Activated naive CD4-positive, alpha-beta T cell treated with anti-CD3 and anti-CD28 coated beads, Interleukin-2, amount 10 ng/mL, durations not matched to agents 7 days and 5 days (primary cell): ENCODE results near the gene RREB1.

Source experiments
- CTCF ChIA-PET: fragments of 350-600 bp; sonication (Branson Sonifier 250); formaldehyde crosslinking; loops from one replicate; lab custom pipeline; 2021; ENCODE audit warnings: antibody characterized with exemption; lab: Charles Lee
- DNase-seq: peaks from one replicate; pipeline ENCODE4 v3.0.0-alpha.2; 2020
- H3K27ac Mint-ChIP-seq: one replicate; pipeline ENCODE4 v1.8.0; 2021; ENCODE audit warnings: mild to moderate bottlenecking, moderate library complexity, mixed read lengths
- H3K27me3 Mint-ChIP-seq: one replicate; pipeline ENCODE4 v1.8.0; 2021; ENCODE audit warnings: mild to moderate bottlenecking, mixed read lengths
- H3K36me3 Mint-ChIP-seq: one replicate; pipeline ENCODE4 v1.8.0; 2021; ENCODE audit warnings: mixed read lengths
- H3K4me1 Mint-ChIP-seq: one replicate; pipeline ENCODE4 v1.8.0; 2021; ENCODE audit warnings: mixed read lengths
- H3K4me3 Mint-ChIP-seq: one replicate; pipeline ENCODE4 v1.8.0; 2021; ENCODE audit warnings: mild to moderate bottlenecking, moderate library complexity, mixed read lengths
- H3K9me3 Mint-ChIP-seq: one replicate; pipeline ENCODE4 v1.8.0; 2021; ENCODE audit warnings: mixed read lengths

The RREB1 gene

DNA sequence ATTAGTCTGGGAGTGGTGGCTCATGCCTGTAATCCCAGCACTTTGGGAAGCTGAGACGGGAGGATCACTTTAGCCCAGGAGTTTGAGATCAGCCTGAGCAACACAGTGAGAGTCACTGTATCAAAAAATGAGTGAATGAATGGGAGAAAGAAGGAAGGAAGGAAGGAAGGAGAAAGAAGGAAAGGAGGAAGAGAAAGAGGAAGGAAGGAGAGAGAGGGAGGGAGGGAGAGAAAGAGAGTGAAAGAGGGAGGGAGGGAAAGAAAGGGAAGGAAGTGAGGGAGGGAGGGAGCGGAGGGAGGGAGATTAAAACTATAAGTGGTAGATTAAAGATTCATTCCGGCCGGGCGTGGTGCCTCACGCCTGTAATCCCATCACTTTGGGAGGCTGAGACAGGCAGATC lies 28.9 kb upstream of the RREB1 start:
- Mint-ChIP-seq H3K4me1 (peaks cover 11% of the 10 kb centered on the region), H3K27ac (no peak overlapping the region), H3K9me3 (no peaks in the 10 kb centered on the region), H3K27me3 (peaks cover 53% of the 10 kb centered on the region), H3K36me3 (no peaks in the 10 kb centered on the region), H3K4me3 (no peak overlapping the region)
- no peak for DNase-seq
- CTCF ChIA-PET = no interaction called here

GRCh38 chr6:7080311-7080710 lies 27.4 kb upstream of the RREB1 start:
- peaks cover 13% of the 10 kb centered on the region for H3K4me1 Mint-ChIP-seq
- no peak overlapping the region for H3K27ac Mint-ChIP-seq
- H3K9me3 Mint-ChIP-seq = peaks cover 4% of the 10 kb centered on the region
- H3K4me3 Mint-ChIP-seq = no peak overlapping the region
- peaks cover 63% of the 10 kb centered on the region for H3K27me3 Mint-ChIP-seq
- no peaks in the 10 kb centered on the region for H3K36me3 Mint-ChIP-seq
- no peak for DNase-seq
- CTCF ChIA-PET = no interaction called here

GRCh38 chr6:7085911-7086310 lies 21.9 kb upstream of the RREB1 start:
- CTCF ChIA-PET = interaction anchor here (0.9 to 2.0 kb wide), 4 partner anchors 25 to 158 kb away, joined by 3 to 7 read pairs (median 4); no protein-coding TSS in a partner anchor
- Mint-ChIP-seq H3K27ac (no peak overlapping the region), H3K9me3 (peaks cover 4% of the 10 kb centered on the region), H3K36me3 (no peaks in the 10 kb centered on the region), H3K27me3 (peaks cover 50% of the 10 kb centered on the region), H3K4me3 (no peak overlapping the region), H3K4me1 (peaks cover 38% of the 10 kb centered on the region)
- no peak for DNase-seq

- H3K4me1 Mint-ChIP-seq = peaks cover 38% of the 10 kb centered on the region
- H3K9me3 Mint-ChIP-seq = peaks cover 4% of the 10 kb centered on the region
- peak overlapping the region; percentile 68 for H3K4me3 Mint-ChIP-seq
- H3K27me3 Mint-ChIP-seq = peaks cover 46% of the 10 kb centered on the region
- CTCF ChIA-PET = interaction anchor here (0.9 to 2.0 kb wide), 6 partner anchors 20 to 157 kb away, joined by 3 to 7 read pairs (median 4); no protein-coding TSS in a partner anchor
- DNase-seq = peak; percentile 61
- peak overlapping the region; percentile 11 for H3K27ac Mint-ChIP-seq
- no peaks in the 10 kb centered on the region for H3K36me3 Mint-ChIP-seq
Measured at GRCh38 chr6:7086488-7086887, 21.3 kb upstream of the RREB1 start.

DNA sequence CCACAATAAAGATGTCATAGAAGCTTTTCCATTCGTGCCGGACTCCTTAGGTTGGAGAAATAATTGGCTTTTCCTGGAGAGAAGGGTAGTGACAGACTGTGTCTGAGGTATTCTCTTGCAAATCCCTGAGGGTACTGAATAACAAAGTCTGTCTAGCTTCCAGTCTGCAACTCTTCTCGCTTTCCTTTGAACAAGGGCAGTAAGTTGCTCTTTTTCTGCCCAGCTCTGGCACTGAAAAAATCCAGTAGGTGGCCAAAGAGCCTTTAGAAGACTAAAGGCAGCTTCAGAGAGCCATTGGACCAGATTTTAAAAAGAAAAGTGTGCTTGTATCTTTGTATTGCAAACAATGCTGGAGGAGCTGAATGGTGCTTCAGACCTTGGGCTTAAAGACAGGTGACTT lies 20.7 kb upstream of the RREB1 start:
- Mint-ChIP-seq H3K27ac (peak overlapping the region; percentile 76), H3K27me3 (peaks cover 46% of the 10 kb centered on the region), H3K4me1 (peaks cover 38% of the 10 kb centered on the region), H3K36me3 (no peaks in the 10 kb centered on the region), H3K4me3 (peak overlapping the region; percentile 68), H3K9me3 (peaks cover 4% of the 10 kb centered on the region)
- CTCF ChIA-PET = interaction anchor here (0.7 to 2.0 kb wide), 5 partner anchors 19 to 156 kb away, joined by 3 to 7 read pairs (median 5); no protein-coding TSS in a partner anchor
- no peak for DNase-seq

DNA sequence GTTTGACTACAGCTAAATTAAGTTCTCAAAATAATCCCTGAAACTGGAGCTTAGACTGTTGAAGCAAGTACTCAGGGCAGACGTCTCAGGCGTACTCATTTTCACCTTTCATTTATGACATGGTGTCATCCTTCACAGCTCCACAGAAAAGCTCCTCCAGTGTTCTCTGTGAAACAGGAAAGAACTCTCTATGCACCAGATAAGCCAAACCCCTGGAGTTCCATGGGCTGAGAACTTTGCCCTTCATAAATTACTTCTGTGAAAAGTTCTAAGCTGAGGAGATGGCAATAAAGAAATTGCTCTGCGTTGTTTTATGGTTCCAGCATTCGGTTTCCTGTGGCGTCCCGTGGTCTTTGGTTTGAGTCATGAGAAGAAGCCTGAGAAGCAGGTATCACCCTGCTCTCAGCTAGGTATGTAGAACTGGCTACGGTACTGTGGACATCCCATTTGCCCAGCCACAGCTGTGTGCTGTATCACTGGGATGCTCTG lies 20.2 kb upstream of the RREB1 start:
- no peaks in the 10 kb centered on the region for H3K36me3 Mint-ChIP-seq
- peak; percentile 57 for DNase-seq
- peak overlapping the region; percentile 76 for H3K27ac Mint-ChIP-seq
- H3K27me3 Mint-ChIP-seq = peaks cover 49% of the 10 kb centered on the region
- H3K4me1 Mint-ChIP-seq = peaks cover 38% of the 10 kb centered on the region
- peak overlapping the region; percentile 68 for H3K4me3 Mint-ChIP-seq
- CTCF ChIA-PET = interaction anchor here (0.7 to 2.0 kb wide), 4 partner anchors 19 to 154 kb away, joined by 3 to 7 read pairs (median 4); no protein-coding TSS in a partner anchor
- peaks cover 4% of the 10 kb centered on the region for H3K9me3 Mint-ChIP-seq

DNA sequence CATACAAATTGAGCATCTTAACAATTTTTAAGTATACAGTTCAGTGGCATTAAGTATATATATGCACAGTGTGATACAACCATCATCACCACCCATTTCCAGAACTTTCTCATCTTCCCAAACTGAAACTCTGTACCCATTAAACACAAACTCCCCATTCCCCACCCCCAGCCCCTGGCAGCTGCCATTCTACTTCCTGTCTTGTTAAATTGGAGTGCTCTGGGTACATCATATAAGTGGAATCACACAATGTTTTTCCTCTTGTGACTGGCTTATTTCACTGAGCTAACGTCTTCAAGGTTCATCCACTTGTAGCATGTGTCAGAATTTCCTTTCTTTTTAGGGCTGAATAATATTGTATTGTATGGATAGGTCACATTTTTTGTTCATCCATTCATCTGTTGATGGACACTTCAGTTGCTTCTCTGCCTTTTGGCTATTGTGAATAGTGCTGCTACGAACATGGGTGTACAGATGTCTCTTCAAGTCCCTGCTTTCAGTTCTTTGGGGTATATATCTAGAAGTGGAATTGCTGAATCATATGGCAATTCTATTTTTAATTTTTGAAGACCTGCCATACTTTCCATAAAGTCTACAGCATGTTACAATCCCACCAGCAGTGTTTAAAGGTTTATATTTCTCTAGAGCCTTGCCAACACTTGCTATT lies 19.6 kb upstream of the RREB1 start:
- Mint-ChIP-seq H3K4me3 (no peak overlapping the region), H3K9me3 (peaks cover 4% of the 10 kb centered on the region), H3K27me3 (peaks cover 46% of the 10 kb centered on the region), H3K27ac (no peak overlapping the region), H3K4me1 (peaks cover 38% of the 10 kb centered on the region), H3K36me3 (no peaks in the 10 kb centered on the region)
- no peak for DNase-seq
- CTCF ChIA-PET = interaction anchor here (0.7 to 1.8 kb wide), 2 partner anchors 18 to 154 kb away, joined by 3 to 5 read pairs; no protein-coding TSS in a partner anchor

GRCh38 chr6:7098993-7099392 lies 8.8 kb upstream of the RREB1 start:
- DNase-seq = no peak
- Mint-ChIP-seq H3K4me3 (no peak overlapping the region), H3K27me3 (peaks cover 36% of the 10 kb centered on the region), H3K27ac (no peak overlapping the region), H3K4me1 (peaks cover 6% of the 10 kb centered on the region), H3K9me3 (no peaks in the 10 kb centered on the region), H3K36me3 (no peaks in the 10 kb centered on the region)
- CTCF ChIA-PET = no interaction called here

DNA sequence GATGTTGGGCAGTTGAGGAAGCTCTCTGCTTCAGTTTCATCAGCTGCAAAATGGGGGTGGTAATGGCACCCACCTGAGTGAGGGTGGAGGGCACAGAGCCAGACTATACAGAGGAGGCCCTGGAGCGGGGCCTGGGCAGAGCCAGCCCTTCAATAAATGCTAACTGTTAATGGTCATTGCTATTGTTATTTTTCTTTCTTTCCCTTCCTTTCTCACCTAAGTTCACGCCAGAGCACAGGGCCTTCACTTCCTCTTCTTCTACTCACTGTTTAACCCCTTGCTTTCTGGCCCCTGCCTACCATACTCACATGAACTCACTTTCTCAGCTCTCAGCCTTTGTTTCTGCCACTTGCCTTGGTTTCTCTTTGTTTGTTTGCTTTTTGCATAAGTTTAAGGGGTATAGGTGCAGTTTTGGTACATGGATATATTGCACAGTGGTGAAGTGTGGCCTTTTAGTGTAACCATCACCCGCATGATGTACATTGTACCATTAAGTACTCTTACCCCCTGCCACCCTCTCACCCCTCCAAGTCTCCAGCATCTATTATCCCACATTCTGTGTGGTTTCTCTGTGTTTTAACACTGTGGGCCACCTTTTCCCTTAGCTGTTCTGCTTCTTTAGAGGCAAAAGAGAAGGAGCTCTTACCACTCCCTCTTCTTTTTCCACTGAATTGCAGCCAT lies 7.5 kb upstream of the RREB1 start:
- no peaks in the 10 kb centered on the region for H3K9me3 Mint-ChIP-seq
- no peak overlapping the region for H3K4me3 Mint-ChIP-seq
- CTCF ChIA-PET = no interaction called here

GRCh38 chr6:7100753-7101081 lies 7.0 kb upstream of the RREB1 start:
- Mint-ChIP-seq H3K9me3 (no peaks in the 10 kb centered on the region), H3K27ac (no peak overlapping the region), H3K36me3 (no peaks in the 10 kb centered on the region), H3K4me1 (peaks cover 6% of the 10 kb centered on the region), H3K27me3 (peaks cover 30% of the 10 kb centered on the region), H3K4me3 (no peak overlapping the region)
- no peak for DNase-seq
- CTCF ChIA-PET = no interaction called here

More for the DNA sequence above, 7.5 kb upstream of the RREB1 start:
- Mint-ChIP-seq H3K4me1 (peaks cover 6% of the 10 kb centered on the region), H3K27ac (no peak overlapping the region), H3K36me3 (no peaks in the 10 kb centered on the region), H3K27me3 (peaks cover 30% of the 10 kb centered on the region)
- DNase-seq = no peak

GRCh38 chr6:7101290-7101689 lies 6.5 kb upstream of the RREB1 start:
- CTCF ChIA-PET = interaction anchor here (0.8 kb wide), 1 partner anchor 137 kb away, joined by 3 read pairs; no protein-coding TSS in a partner anchor
- Mint-ChIP-seq H3K27me3 (peaks cover 30% of the 10 kb centered on the region), H3K36me3 (no peaks in the 10 kb centered on the region), H3K27ac (no peak overlapping the region), H3K4me1 (peaks cover 9% of the 10 kb centered on the region), H3K4me3 (no peak overlapping the region), H3K9me3 (no peaks in the 10 kb centered on the region)
- DNase-seq = no peak

GRCh38 chr6:7104752-7105151 lies 3.0 kb upstream of the RREB1 start:
- CTCF ChIA-PET = interaction anchor here (0.7 to 1.0 kb wide), 2 partner anchors 109 to 139 kb away, joined by 3 read pairs; no protein-coding TSS in a partner anchor
- peaks cover 18% of the 10 kb centered on the region for H3K4me1 Mint-ChIP-seq

DNA sequence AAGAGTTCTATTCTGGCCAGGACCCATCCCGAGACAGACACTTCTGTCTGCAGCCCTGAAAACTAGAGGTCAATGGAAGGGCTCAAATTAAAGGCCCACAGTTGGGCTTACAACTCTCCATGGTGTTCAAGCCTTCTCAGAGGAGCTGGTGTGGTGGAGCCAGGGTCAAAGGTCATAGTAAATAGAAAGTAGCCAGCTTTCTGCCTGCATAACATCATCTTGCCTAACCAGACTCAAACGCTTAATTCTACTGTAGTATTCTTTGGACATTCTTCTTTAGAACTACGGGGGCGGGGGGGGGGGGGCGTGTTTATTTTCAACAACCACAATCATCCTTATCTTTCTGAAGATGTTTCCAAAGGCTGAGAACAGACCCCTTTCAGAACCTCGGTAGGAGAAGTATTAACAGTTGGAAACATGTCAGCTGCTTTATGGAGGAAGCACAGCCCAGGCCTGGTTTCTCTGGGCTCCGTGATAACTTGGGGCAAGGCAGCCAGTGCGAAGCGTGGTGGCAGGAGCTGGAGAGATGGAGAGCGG lies 1.5 kb upstream of the RREB1 start:
- Mint-ChIP-seq H3K9me3 (no peaks in the 10 kb centered on the region), H3K36me3 (peaks cover 6% of the 10 kb centered on the region), H3K27me3 (peaks cover 11% of the 10 kb centered on the region), H3K4me3 (peak overlapping the region; percentile 86), H3K27ac (peak overlapping the region; percentile 80), H3K4me1 (peaks cover 26% of the 10 kb centered on the region)
- CTCF ChIA-PET = interaction anchor here (1.1 to 1.5 kb wide), 3 partner anchors 9 to 47 kb away, joined by 3 to 5 read pairs (median 4); no protein-coding TSS in a partner anchor
- no peak for DNase-seq

More at GRCh38 chr6:7104752-7105151, 3.0 kb upstream of the RREB1 start:
- Mint-ChIP-seq H3K27ac (no peak overlapping the region), H3K36me3 (peaks cover 3% of the 10 kb centered on the region), H3K4me3 (no peak overlapping the region), H3K9me3 (no peaks in the 10 kb centered on the region), H3K27me3 (peaks cover 19% of the 10 kb centered on the region)
- DNase-seq = no peak
